ENCODE measurements around the gene POMGNT1. TPM values are rescaled to one million over a fixed set of nuclear protein-coding genes. Genes with fewer than 3 reads are reported as not detected.

POMGNT1 gene
- polyA plus RNA-seq, 1 donor (not counting 4 experiments of a cell fraction or from before 2014, with no cell fraction given) = 49.6 TPM

DNA sequence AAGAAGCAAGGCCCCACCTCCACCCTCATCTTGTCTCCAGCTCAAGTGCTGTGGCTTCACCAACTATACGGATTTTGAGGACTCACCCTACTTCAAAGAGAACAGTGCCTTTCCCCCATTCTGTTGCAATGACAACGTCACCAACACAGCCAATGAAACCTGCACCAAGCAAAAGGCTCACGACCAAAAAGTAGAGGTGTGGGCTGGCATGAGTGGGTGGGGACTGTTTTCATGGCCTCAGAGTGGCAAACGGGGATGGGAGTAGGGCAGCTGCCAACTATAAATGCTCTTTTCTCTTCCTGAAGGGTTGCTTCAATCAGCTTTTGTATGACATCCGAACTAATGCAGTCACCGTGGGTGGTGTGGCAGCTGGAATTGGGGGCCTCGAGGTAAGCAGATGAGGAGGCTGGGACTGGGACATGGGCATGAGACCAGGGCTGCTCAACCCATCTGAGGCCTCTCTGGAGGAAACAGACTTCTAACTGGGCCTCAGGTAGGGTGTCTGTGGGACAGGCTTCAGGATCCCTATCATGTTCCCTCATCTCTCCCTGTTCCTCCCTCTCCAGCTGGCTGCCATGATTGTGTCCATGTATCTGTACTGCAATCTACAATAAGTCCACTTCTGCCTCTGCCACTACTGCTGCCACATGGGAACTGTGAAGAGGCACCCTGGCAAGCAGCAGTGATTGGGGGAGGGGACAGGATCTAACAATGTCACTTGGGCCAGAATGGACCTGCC is 13.1 kb downstream of the POMGNT1 start:
- Histone ChIP-seq H3K27me3 (ENCODE audit: control insufficient read depth, extremely low read depth, insufficient read depth, low read length) (no peaks in the 10 kb centered on the region), H3K4me2 (ENCODE audit: control insufficient read depth, extremely low read depth, insufficient read depth, low read depth, low read length) (peak overlapping the region; percentile 77), H3K9me3 (ENCODE audit: control insufficient read depth, low read depth, low read length) (no peaks in the 10 kb centered on the region), H3K9me1 (ENCODE audit: control insufficient read depth, extremely low read depth, insufficient read depth, low read length) (peaks cover 8% of the 10 kb centered on the region), H3K4me3 (ENCODE audit: control insufficient read depth in 2 of 3, extremely low read depth in 1 of 3, insufficient read depth in 2 of 3, low read depth in 1 of 3, low read length in 3 of 3) (no peak overlapping the region), H3K27ac (ENCODE audit: control insufficient read depth, insufficient read depth, low read length) (no peak overlapping the region), H3K36me3 (ENCODE audit: control insufficient read depth in 2 of 2, extremely low read depth in 1 of 2, insufficient read depth in 2 of 2, low read length in 2 of 2) (peaks cover 29 to 35% of the 10 kb centered on the region in 2 experiments), H4K20me1 (ENCODE audit: control insufficient read depth, extremely low read depth, insufficient read depth, low read length) (no peaks in the 10 kb centered on the region), H2AFZ (ENCODE audit: control insufficient read depth, low read length) (no peak overlapping the region), H3K4me1 (ENCODE audit: control insufficient read depth, extremely low read depth, insufficient read depth, low read length) (peaks cover 75% of the 10 kb centered on the region), H3K9ac (ENCODE audit: control insufficient read depth, extremely low read depth, insufficient read depth, low read length) (no peak overlapping the region), H3K79me2 (ENCODE audit: control insufficient read depth, insufficient read depth, low read length) (peaks cover 6% of the 10 kb centered on the region)
- no peak for DNase-seq (ENCODE audit: low read depth, low spot score)
- FAIRE-seq = no peak
- dilution Hi-C loops (cut with MboI; ENCODE audit: extremely low pct_ligation_motif_present, low sequenced_read_pairs) = loop anchor here (25.0 kb wide), 1 partner anchor 148 kb away; no protein-coding TSS in a partner anchor
- no peak for TF ChIP-seq EZH2 (IDR thresholded peaks at IDR 0.05; ENCODE audit: low read length)
- TF ChIP-seq CTCF (optimal IDR thresholded peaks at IDR 0.05 in 1 of 3, IDR thresholded peaks at IDR 0.05 in 1 of 3, conservative IDR thresholded peaks at IDR 0.05 in 1 of 3; ENCODE audit: extremely low read depth in 1 of 3, insufficient read depth in 2 of 3, low read length in 3 of 3) = no peak

- peaks cover 26 to 30% of the 10 kb centered on the region in 2 experiments for H3K36me3 ChIP-seq (ENCODE audit: control insufficient read depth in 2 of 2, extremely low read depth in 1 of 2, insufficient read depth in 2 of 2, low read length in 2 of 2)
- no peaks in the 10 kb centered on the region for H4K20me1 ChIP-seq (ENCODE audit: control insufficient read depth, extremely low read depth, insufficient read depth, low read length)
- H3K4me3 ChIP-seq (ENCODE audit: control insufficient read depth in 2 of 3, extremely low read depth in 1 of 3, insufficient read depth in 2 of 3, low read depth in 1 of 3, low read length in 3 of 3) = peak overlapping the region; percentile 1 to 11 (median 6)
- peaks cover 8% of the 10 kb centered on the region for H3K9me1 ChIP-seq (ENCODE audit: control insufficient read depth, extremely low read depth, insufficient read depth, low read length)
- peak overlapping the region; percentile 77 for H3K4me2 ChIP-seq (ENCODE audit: control insufficient read depth, extremely low read depth, insufficient read depth, low read depth, low read length)
- DNase-seq (ENCODE audit: low read depth, low spot score) (no peak), FAIRE-seq (no peak)
- no peak for TF ChIP-seq CTCF (optimal IDR thresholded peaks at IDR 0.05 in 1 of 3, IDR thresholded peaks at IDR 0.05 in 1 of 3, conservative IDR thresholded peaks at IDR 0.05 in 1 of 3; ENCODE audit: extremely low read depth in 1 of 3, insufficient read depth in 2 of 3, low read length in 3 of 3)
- no peak for TF ChIP-seq EZH2 (IDR thresholded peaks at IDR 0.05; ENCODE audit: low read length)
- peak overlapping the region; percentile 80 for H3K27ac ChIP-seq (ENCODE audit: control insufficient read depth, insufficient read depth, low read length)
- H3K79me2 ChIP-seq (ENCODE audit: control insufficient read depth, insufficient read depth, low read length) = peaks cover 6% of the 10 kb centered on the region
- no peaks in the 10 kb centered on the region for H3K9me3 ChIP-seq (ENCODE audit: control insufficient read depth, low read depth, low read length)
- dilution Hi-C loops (cut with MboI; ENCODE audit: extremely low pct_ligation_motif_present, low sequenced_read_pairs) = loop anchor here (25.0 kb wide), 1 partner anchor 147 kb away; no protein-coding TSS in a partner anchor
- no peaks in the 10 kb centered on the region for H3K27me3 ChIP-seq (ENCODE audit: control insufficient read depth, extremely low read depth, insufficient read depth, low read length)
- H3K4me1 ChIP-seq (ENCODE audit: control insufficient read depth, extremely low read depth, insufficient read depth, low read length) = peaks cover 79% of the 10 kb centered on the region
- H3K9ac ChIP-seq (ENCODE audit: control insufficient read depth, extremely low read depth, insufficient read depth, low read length) = peak overlapping the region; percentile 51
- no peak overlapping the region for H2AFZ ChIP-seq (ENCODE audit: control insufficient read depth, low read length)
Observed at GRCh38 chr1:46183926-46184557, 14.2 kb downstream of the POMGNT1 start.
